Islet precursor cell (in vitro differentiated cells): ENCODE results near the gene JUN.

Experiments used
- DNase-seq: peaks from one replicate; pipeline ENCODE4 v3.0.0-alpha.2; 2018

Gene JUN

GRCh38 chr1:58783993-58784757 lies at the start of gene JUN:
Gene JUN, minus strand, starts transcription at chr1:58784047. Its CDS starts 977 bp downstream, at chr1:58783070.
- DNase-seq: peak; percentile 100

- no peak for DNase-seq
These were observed 49.3 kb upstream of the JUN start for GRCh38 chr1:58833166-58833565.

DNA sequence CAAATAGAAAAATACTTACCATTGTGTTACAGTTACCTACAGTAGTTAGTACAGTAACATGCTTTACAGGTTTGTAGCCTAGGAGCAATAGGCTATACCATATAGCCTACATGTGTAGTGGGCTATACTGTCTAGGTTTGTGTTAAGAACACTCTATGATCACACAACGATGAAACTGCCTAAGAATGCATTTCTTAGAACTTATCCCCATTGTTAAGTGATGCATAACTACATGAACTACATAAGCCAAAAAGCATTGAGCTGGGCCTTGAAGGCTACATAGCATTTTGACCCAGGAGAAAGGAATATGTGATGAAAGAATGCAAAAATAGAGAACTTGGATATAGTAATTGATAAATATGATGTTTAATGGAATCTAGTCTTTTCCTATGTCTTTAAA lies 46.4 kb upstream of the JUN start:
- DNase-seq: no peak

- no peak for DNase-seq
These were observed 46.0 kb upstream of the JUN start for GRCh38 chr1:58829866-58830265.

- no peak for DNase-seq
These were observed 43.5 kb upstream of the JUN start for GRCh38 chr1:58827298-58827697.

DNA sequence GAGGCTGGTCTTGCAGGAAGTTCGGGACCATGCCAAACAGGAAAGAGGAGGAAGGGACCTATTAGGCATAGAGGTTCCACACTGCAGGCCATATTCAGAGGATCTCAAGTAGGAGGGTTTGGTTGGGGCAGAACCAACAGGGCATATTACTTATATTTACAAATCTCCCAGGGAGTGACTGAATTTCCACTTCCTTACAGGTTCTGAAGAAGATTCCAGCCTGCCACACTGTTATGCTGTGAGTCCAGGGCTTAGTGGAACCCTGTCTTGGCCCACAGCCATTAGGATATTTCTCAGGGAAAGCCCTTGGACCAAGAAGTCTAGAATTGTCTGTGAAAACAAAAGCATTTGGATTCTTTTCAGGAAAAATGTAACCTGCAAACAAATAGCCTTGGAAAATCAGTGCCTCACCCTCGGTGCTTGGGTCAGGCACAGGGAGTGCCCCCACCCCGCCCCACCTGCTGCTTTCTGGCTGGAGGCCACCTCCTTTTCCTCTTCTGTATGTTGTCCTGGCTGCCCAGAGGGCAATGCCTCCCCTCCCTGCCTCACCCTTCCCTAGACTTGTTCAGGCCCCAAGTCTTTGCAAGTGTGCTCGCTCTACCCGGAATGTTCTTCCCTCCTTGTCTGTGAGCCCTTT lies 41.0 kb upstream of the JUN start:
- no peak for DNase-seq

GRCh38 chr1:58823481-58824010 lies 39.7 kb upstream of the JUN start:
- peak; percentile 88 for DNase-seq

- no peak for DNase-seq
These were observed 37.5 kb upstream of the JUN start for GRCh38 chr1:58821309-58821708.

DNA sequence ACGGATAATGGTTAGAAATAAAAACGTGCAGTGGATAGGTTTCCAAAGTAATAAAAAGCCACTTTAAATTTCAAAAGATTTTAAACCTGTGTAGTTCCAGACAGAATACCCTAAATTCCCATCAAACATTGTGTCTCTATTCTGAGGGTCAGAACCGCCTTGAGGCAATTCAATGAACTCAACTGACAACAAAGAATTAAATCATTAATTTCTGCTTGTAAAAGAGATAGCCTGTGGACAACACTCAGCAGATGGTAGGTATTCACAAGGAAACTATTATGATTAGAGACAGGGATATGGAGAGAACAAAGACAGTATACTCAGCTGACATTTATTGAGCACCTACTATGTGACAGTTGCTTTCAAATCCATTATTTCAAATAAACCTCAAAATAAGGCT lies 35.1 kb upstream of the JUN start:
- DNase-seq: no peak

DNA sequence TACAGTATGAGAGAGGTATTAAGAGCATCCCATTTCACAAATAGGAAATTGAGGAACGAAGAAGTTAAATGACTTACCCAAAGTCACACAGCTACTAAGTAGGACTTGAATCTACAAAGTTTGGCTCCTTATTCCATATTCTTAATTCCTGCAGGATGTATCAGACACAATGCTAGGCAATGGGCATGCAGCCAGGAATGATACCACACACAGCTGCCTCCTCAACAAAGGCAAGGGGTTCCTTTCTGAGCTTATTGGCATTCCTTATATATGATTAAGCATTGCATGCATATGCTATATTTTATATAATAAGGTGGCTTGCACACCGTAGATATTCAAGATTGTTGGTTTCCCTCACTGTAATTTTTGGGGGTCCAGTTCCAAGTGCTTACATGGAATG lies 34.2 kb upstream of the JUN start:
- DNase-seq: no peak

GRCh38 chr1:58816747-58817221 lies 32.9 kb upstream of the JUN start:
- no peak for DNase-seq

GRCh38 chr1:58816072-58816746 lies 32.4 kb upstream of the JUN start:
- peak; percentile 84 for DNase-seq

- no peak for DNase-seq
These were observed 31.8 kb upstream of the JUN start for GRCh38 chr1:58815686-58816071.

DNA sequence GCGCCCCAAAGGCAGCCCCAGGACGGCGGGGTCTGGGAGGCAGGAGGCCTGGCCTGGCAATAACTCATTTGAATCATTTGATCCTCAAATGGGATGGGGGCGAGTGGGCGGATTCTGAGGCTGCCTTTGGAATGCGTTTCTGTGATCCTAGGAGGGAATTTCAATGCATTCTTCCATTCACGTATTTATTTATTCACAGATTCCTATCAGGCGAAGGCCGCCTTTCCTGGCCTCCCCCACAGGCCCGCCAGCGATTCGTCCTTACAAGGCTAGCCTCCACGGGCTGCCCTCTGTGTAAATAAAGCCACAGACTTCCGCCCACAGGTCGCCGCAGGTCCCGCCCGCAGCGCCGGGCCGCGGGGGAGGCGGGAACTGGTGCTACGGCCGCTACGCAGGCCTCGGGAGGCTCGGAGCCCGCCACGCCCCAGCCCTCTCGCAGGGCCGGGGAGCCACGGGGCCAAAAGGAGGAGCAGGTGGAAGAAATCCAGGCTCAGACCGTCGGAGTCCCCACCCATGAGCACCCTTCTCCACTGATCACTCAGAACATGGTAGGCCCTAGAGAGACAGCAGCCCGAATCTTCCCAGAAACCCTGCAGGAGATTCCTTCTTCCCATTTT lies 31.3 kb upstream of the JUN start:
- peak; percentile 89 for DNase-seq

DNA sequence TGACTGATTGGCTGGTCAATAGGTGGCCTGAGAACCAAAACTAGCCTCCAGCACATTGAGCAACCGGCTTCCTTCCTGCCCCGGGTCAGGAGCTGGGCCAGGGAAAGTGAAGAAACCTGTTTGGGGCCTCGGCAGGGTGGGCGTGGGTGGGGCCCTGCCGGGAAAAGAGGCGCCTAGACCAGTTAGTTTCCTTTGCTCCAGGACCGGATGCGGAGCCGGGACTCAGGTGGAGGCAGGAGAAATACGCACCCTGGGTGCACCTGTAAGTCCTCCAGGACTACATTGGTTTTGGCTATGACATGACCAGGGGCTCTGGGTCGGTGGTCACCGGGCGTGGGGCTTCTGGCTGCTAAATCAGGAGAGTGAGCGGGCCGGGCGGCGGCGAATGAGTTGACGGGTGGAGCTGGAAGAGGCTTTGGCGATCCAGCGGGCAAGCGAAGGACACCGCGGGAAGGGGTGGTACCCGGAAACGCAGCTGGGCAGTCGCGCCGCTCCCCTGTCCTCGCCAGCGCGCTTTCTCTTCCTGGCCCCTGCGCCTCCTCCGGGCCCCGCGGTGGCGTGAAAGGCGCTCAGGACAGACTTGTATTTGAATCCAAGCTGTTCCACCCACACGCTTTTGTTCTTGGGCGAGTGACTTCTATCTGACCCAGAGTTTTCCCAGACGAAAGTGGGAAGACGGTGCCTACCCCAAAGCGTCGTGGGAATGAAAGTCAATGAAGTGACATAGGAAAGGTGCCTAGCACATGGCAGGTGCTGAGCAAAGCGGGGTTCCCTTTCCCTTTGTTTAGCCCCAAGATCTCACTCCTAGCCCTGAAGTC lies 30.6 kb upstream of the JUN start:
- peak; percentile 83 for DNase-seq

- no peak for DNase-seq
These were observed 30.0 kb upstream of the JUN start for GRCh38 chr1:58813801-58814200.

GRCh38 chr1:58813361-58813760 lies 29.5 kb upstream of the JUN start:
- DNase-seq: no peak

DNA sequence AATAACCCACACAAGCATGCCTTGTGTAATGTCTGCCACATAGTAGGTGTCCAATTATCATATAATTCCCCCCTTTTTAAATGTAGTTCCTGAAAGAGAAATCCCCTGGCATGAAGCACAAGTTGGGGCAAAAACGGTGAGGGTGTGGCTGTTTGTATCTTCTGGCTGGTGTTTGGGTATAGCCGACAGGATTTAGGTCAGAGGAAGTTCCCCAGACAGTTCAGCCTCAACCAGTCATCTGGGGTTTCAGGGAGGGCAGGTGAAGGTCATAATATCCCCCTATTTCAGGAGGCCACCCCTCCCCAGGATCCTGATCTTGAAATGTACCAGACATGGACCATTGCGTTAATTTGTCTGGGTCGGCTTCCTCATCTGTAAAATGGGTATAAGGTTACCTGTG lies 29.1 kb upstream of the JUN start:
- DNase-seq: no peak

DNA sequence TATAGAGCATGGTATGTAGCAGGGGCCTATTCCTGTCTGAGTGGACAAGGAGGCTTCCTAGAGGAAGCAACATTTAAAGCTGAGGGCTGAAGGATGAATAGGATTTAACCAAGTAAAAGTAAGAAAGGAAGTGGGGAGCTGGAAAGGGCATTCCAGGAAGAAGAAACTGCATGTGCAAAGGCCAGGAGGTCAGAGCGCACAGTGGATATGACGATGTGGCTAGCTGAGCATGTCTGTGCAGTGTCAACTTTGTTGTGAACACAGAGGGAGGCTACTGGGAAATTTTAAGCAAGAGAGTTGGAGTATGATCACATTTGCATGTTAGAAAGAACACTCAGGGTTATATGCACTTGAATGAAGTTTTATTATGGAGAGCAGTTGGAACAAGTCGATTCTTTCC lies 28.6 kb upstream of the JUN start:
- DNase-seq: no peak

GRCh38 chr1:58811303-58811702 lies 27.5 kb upstream of the JUN start:
- DNase-seq: no peak

- peak; percentile 71 for DNase-seq
These were observed 25.6 kb upstream of the JUN start for GRCh38 chr1:58809325-58810010.

DNA sequence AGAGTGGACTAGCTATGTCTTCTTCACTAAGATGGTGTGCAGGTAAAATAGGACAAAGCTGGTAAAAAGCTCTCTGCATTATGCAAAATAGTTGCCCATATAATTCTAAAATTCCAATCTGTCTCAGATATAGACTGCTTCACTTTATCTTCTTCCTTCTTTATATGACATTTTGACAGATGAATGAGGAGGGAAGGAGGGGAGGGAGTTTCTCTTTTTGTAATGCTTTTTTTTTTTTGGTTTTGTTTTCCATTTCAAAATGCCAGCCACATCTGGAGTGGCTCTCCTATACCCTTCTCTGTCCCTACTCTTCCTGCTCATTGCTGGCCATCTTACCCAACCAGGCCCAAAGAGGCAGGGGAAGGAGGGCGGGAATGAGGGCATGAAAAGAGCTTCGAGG lies 24.2 kb upstream of the JUN start:
- no peak for DNase-seq
